Spleen (tissue), 13 donors: ENCODE results near the gene CBS. TPM values are rescaled to one million over a fixed set of nuclear protein-coding genes. Genes with fewer than 3 reads are reported as not detected.
"Not testable (repeated sequence)": the region's sequence is repeated elsewhere in the genome, so short reads cannot be mapped to it uniquely, and the experiment has no call there.

ENCODE experiments used
- DNase-seq: peaks from one replicate; pipeline ENCODE4 v3.0.0-alpha.2; 2020
- H3K27ac ChIP-seq, 8 donors: fragments of 200-600 bp; sonication (generic) in 7 of 8; 1 replicate in 4 of 8; 2 replicates in 4 of 8; pipeline versions ENCODE4 v1.5.0 to v1.8.0; 2016 to 2021; ENCODE audit warnings: inconsistent platforms in 4 of 8, mild to moderate bottlenecking in 4 of 8, moderate library complexity in 1 of 8
- H3K27me3 ChIP-seq, 7 donors: fragments of 200-600 bp; sonication (generic) in 6 of 7; replicated peaks in 1 of 7; 1 replicate in 4 of 7; 2 replicates in 3 of 7; pipeline versions ENCODE4 v1.5.0 to v1.8.0; 2016 to 2021; ENCODE audit warnings: inconsistent platforms in 3 of 7, mild to moderate bottlenecking in 1 of 7
- H3K36me3 ChIP-seq, 6 donors: fragments of 200-600 bp; sonication (generic) in 5 of 6; 1 replicate in 4 of 6; 2 replicates in 2 of 6; pipeline versions ENCODE4 v1.5.0 to v1.8.0; 2016 to 2021; ENCODE audit warnings: inconsistent platforms in 2 of 6
- H3K4me1 ChIP-seq, 6 donors: fragments of 200-600 bp; sonication (generic) in 5 of 6; 1 replicate in 3 of 6; 2 replicates in 3 of 6; pipeline versions ENCODE4 v1.5.0 to v1.8.0; 2016 to 2021; ENCODE audit warnings: inconsistent platforms in 3 of 6
- H3K4me3 ChIP-seq, 8 donors: fragments of 200-600 bp; sonication (generic) in 7 of 8; 1 replicate in 4 of 8; 2 replicates in 4 of 8; pipeline versions ENCODE4 v1.5.0 to v1.8.0; 2016 to 2021; ENCODE audit warnings: inconsistent platforms in 4 of 8, mild to moderate bottlenecking in 4 of 8, moderate library complexity in 2 of 8
- H3K9me3 ChIP-seq, 8 donors: fragments of 200-600 bp; sonication (generic) in 7 of 8; 1 replicate in 4 of 8; 2 replicates in 4 of 8; pipeline versions ENCODE4 v1.5.0 to v1.8.0; 2016 to 2021; ENCODE audit warnings: inconsistent platforms in 4 of 8
- POLR2AphosphoS5 ChIP-seq, 3 donors: sonication (generic); formaldehyde crosslinking; IDR thresholded peaks; one replicate each; pipeline ENCODE4 v1.5.1; 2017; ENCODE audit warnings: antibody characterized with exemption in 3 of 3
- WGBS, 5 donors: extraction: QIAGEN DNeasy Blood & Tissue Kit in 3 of 5; methylation state at CpG; one replicate each; pipeline versions ENCODE4 v1.1.5 to v1.1.7; 2013 to 2018; 5-methylcytosine and 5-hydroxymethylcytosine counted together
- intact Hi-C: fragments of 100-400 bp; cut with DNase I; formaldehyde crosslinking; loops from one replicate; pipeline ENCODE4 v1.15.0; 2023; ENCODE audit warnings: low total_unique reads
- long read RNA-seq, 2 donors: transcript quantifications; one replicate each; lab custom pipeline, GENCODE V29; 2026
- polyA plus RNA-seq, 3 donors: library from polyadenylated mRNA; stranded (reverse); fragments of 200-250 nt; gene quantifications; one replicate each; pipeline ENCODE4 v1.2.1, GENCODE V29; 2013
- total RNA-seq, 7 donors: library from RNA; depleted of rRNA in 3 of 7; stranded (reverse); fragments of >200 nt in 3 of 7; fragmentation: NEBNext Ultra II Directional in 4 of 7; extraction: Animal tissue kit (Norgen Biotek cat#: 25700) in 4 of 7; gene quantifications; one replicate each; pipeline versions ENCODE4 v1.1.0 to v1.2.1, GENCODE V29; 2016 to 2021
- donor health status: healthy with polysubstance abuse.
- donor health status: DM: no; HTN: no; CAD: no; lungs with moderate emphysema.
- donor health status: DM: no; HTN: no; CAD: no.
- donor health status: Bipolar disorder and iron deficiency.
- donor health status: healthy.
- donor health status: DM: no; HTN: no; CAD: no.
- donor health status: DM: yes; HTN: yes; CAD: no.

Gene CBS
- total RNA-seq = 10 to 100 TPM in 1 of 7 donors, 1 to 10 TPM in 6; 1.2 to 10.9 (median 4.5) TPM
- 1 to 10 TPM in 2 of 3 donors, under 1 TPM in 1; 0.65 to 2.9 (median 1.4) TPM for polyA plus RNA-seq
- long read RNA-seq, donor 1 = 0 reads
- long read RNA-seq, donor 2, partial matches to known transcripts = 0 of 2 reads
- long read RNA-seq, donor 2, other reads (novel, unspliced or antisense) = 0 of 2 reads

DNA sequence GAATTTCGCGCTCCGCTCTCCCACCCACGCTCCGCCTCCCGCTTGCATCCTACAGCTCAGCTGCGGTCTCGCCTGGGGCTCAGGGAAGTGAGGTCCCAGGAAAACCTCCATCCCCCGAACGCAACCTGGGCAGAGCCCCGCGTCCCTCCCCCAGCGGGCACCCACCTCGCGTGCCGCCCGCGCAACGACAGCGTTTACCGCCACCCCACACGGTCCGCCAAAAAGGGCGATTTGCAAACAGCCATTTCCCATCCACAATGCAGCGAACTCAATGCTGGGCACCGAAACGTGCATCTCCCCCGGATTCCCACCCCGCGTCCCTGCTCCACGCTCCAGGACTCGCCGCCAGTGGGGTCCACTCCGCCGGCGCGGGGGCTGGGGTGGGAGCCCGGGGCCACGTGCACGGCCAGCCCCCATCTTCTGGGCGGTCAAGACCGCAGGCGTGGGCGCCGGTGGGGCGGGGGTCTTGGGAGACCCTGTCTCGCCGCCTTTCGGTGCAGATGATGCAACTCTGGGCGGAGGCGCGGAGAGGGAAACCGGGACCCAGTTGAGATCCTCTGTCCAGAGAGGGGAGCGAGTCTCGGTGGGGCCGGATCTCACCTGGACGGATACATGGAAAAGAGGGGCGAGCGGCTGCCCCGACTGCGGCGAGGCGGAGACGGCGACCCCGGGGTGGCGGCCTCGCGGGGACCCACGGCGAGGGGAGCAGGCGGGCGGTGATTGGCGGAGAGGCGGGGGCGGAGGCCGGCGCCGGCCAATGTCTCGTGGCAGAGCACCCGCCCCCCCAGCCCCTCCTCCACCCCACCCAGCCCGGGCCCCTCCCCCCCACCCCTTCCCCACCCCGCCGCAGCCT lies at the start of gene CBS:
TSS of gene CBS (minus strand) at position 666 of the 853 bp plus-strand sequence. CDS start 3,642 bp downstream, outside the sequence.
- H3K4me3 ChIP-seq, H3K27me3 ChIP-seq, H3K36me3 ChIP-seq, H3K9me3 ChIP-seq, H3K4me1 ChIP-seq, DNase-seq, intact Hi-C loops, H3K27ac ChIP-seq: not testable (repeated sequence)
- no CpG with 5 or more reads among the region's 84 CpGs for WGBS, 5 donors

DNA sequence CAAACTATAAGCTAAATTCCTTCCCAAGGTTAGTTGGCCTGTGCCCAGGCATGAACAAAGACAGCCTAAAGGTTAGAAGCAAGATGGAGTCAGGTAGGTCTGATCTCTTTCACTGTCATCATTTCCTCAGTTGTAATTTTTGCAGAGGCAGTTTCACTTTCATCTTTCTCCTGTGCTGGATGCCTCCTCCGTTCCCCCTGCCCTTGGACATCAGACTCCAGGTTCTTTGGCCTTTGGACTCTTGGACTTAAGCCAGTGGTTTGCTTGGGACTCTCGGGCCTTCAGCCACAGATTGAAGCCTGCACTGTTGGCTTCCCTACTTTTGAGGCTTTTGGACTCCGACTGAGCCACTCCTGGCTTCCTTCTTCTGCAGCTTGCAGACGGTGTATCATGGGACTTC lies 40.3 kb upstream of the CBS start:
- not testable (repeated sequence) for H3K4me3 ChIP-seq

DNA sequence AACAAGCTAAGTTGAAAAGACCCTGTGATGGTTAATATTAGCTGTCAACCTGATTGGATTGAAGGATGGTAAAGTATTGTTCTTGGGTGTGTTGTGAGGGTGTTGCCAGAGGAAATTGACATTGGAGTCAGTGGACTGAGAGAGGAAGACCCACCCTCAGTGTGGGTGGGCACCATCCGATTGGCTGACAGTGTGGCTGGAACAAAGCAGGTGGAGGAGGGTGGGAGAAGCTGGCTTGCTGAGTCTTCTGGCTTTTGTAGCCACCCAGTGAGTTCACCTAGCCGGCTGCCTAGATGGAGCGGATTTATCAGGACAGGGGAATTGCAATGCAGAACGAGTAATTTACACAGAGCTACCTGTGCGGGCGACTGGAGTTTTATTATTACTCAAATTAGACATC lies 38.8 kb upstream of the CBS start:
- intact Hi-C loops, DNase-seq, H3K27ac ChIP-seq, H3K36me3 ChIP-seq, H3K27me3 ChIP-seq, H3K9me3 ChIP-seq, H3K4me1 ChIP-seq, H3K4me3 ChIP-seq: not testable (repeated sequence)
- WGBS, 5 donors = 88 to 96% methylated on average over 5 of the region's 6 CpGs; no CpG with 5 or more reads in 3 of the 5 donors

More for the DNA sequence above, 40.3 kb upstream of the CBS start:
- H3K36me3 ChIP-seq, H3K27me3 ChIP-seq, H3K27ac ChIP-seq, intact Hi-C loops, H3K4me1 ChIP-seq, H3K9me3 ChIP-seq, DNase-seq: not testable (repeated sequence)
- no CpG with 5 or more reads among the region's 4 CpGs for WGBS, 5 donors

DNA sequence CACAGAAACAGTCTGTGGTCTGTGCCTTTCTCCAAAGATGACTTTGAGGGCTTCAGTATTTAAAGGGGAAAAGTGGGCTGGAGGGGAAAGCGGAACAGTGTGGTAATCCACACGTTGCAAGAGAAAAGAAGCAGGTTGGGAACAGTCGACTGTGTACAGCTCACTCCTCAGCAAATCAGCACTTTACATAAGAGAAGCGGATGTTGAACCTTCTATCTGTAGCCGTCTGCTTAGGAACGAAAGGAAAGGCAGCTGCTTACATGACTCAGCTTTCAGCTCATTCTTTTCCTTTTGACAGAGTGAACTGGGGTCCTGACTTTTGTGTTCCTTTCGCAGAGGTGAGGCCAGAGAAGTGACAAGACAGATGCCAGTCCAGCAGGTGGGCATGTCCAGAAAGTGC lies 33.4 kb upstream of the CBS start:
- H3K27ac ChIP-seq, DNase-seq, H3K4me3 ChIP-seq, H3K4me1 ChIP-seq, H3K36me3 ChIP-seq, intact Hi-C loops, H3K9me3 ChIP-seq, H3K27me3 ChIP-seq: not testable (repeated sequence)
- WGBS, 5 donors = no CpG with 5 or more reads among the region's 7 CpGs

DNA sequence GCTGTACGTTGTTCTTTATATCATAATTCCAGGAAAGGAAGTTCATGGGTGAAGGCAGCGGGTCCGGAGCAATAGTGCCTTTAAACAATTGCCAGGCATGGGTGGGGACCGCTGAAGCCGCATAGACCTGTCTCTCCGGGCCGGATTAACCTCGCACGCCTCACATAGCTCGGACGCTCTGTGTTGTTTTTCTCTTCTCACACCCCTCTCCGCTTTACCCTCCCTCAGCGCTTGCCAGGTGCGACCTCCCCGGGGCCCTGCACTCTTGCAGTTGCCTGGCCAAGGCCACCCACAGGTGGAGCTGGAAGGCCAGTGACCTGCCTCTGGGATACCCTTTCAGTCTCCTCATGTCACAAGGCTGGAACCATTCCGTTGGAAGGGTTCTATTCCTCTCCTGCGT lies 32.5 kb upstream of the CBS start:
- no CpG with 5 or more reads among the region's 17 CpGs for WGBS, 5 donors
- H3K4me1 ChIP-seq, H3K27me3 ChIP-seq, H3K4me3 ChIP-seq, DNase-seq, intact Hi-C loops, H3K27ac ChIP-seq, H3K36me3 ChIP-seq, H3K9me3 ChIP-seq: not testable (repeated sequence)

DNA sequence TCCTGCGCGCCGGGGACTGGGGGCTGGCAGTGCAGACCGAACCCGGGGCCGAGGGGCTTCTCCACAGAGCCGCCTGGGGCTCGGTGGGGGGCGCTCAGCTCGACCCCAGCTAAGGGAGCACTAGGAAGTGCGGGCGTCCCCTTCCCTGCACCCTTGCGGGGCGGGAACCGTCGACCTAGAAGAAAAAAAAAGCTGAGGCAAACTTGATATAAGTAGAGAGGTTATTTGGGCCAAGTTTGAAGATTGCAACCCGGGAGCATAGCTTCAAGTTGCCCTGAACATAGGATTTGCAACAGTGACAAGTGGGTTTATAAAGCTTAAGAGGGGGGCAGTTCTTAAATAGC lies 32.1 kb upstream of the CBS start:
- H3K4me1 ChIP-seq, H3K27me3 ChIP-seq, H3K27ac ChIP-seq, H3K4me3 ChIP-seq, intact Hi-C loops, DNase-seq, H3K9me3 ChIP-seq, H3K36me3 ChIP-seq: not testable (repeated sequence)
- no CpG with 5 or more reads among the region's 17 CpGs for WGBS, 5 donors

DNA sequence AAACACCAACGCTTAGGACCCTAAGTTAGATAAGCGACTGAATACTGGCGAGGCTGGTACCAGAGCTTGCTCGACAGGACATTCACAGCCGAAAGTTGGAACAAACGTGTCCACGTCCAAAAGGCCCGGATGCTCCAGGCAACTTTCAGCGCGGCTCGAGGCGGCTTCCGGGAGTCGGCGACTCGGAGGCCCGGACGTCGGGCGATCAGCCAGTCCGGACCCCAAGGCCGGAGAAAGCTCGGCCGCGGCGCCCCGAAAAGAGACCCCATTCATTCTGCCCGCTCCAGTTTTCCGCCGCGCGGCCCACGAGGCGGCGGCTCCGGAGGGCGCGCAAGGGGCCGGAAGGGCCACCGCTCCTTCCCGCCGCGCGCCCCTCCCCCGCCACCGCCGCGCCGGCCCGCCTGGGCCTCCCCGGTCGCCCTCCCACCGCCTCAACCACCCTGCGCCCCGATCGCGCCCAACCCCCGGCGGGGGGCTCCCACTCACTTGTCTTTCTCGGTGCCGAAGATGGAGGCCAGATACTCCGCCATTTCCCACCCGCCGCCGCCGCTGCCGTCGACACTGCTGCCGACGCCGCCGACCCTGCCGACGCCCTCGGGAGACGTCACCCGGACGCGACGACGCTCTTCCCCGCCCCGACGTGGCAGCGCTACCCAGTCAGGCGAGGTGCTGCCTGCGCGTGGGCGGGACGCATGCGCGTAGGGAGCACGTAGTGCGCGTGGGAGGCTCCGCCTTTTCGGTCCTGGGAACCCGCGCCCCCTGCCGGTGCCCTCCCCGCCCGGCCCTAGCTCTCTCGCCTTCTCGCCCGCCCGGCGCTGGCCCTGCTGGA lies 31.5 kb upstream of the CBS start, which contains the start of gene U2AF1:
TSS of gene U2AF1 (minus strand) at position 606 of the 829 bp plus-strand sequence. CDS start at position 530, 76 bp downstream.
- Histone ChIP-seq H3K27ac (peak within 1 kb of the TSS in 5 of 8 donors; percentile 81 to 91 (median 87)), H3K4me3 (peak within 1 kb of the TSS in 5 of 8 donors; percentile 61 to 70 (median 69))
- peak in 2 of 3 donors; percentile 64 to 80 for TF ChIP-seq POLR2AphosphoS5 (IDR thresholded peaks at IDR 0.05)
- intact Hi-C loops, H3K27me3 ChIP-seq, H3K36me3 ChIP-seq, H3K9me3 ChIP-seq, DNase-seq, H3K4me1 ChIP-seq: not testable (repeated sequence)
- 0 to 1% methylated on average over 12 to 57 of the region's 107 CpGs; no CpG with 5 or more reads in 3 of the 5 donors for WGBS, 5 donors

DNA sequence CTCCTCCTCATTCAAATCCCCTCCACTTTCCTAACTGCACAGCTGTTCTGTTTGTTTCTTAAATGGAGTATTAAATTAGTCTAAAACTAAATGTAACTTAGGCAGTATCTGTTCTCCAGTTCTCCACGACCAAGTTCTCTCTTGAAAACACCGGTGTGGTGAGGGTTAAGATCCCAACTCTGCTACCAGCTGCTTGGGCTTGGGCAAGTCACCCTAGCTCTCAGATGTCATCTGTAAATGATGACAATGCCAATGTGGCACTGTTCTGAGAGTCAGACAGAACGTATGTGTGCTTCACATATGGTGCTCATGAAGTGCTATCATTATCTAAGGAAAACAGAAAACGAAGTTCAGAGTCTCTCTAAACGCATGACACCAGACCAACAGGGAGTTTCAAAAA lies 29.0 kb upstream of the CBS start:
- H3K4me1 ChIP-seq, H3K9me3 ChIP-seq, DNase-seq, H3K27me3 ChIP-seq, H3K36me3 ChIP-seq, H3K4me3 ChIP-seq, intact Hi-C loops: not testable (repeated sequence)
- 29 to 53% (median 40%) methylated on average over 2 of the region's 5 CpGs for WGBS, 5 donors
- peak overlapping the region in 2 of 8 donors; percentile 54 to 55 for H3K27ac ChIP-seq

DNA sequence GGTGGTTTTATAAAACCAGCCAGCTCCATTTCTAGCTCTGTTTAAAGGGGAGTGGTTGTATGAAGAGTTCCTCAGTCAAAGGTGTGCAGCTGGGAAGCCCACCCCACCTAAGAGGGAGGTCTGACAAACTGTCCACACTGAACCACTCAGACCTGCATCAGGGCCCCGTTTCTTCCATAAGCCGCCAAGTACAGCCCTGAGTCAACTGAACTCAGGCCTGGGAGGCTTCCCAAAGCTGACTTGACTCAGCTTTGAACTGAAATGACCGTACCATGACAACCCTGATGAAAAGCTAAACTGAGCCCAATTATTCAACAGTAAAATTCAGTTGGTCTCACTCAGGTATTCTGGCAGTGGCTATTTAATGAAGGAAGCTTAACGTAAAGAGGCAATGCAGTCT lies 26.6 kb upstream of the CBS start:
- WGBS, 5 donors = no CpG with 5 or more reads among the region's 4 CpGs
- intact Hi-C loops = not testable (repeated sequence)

DNA sequence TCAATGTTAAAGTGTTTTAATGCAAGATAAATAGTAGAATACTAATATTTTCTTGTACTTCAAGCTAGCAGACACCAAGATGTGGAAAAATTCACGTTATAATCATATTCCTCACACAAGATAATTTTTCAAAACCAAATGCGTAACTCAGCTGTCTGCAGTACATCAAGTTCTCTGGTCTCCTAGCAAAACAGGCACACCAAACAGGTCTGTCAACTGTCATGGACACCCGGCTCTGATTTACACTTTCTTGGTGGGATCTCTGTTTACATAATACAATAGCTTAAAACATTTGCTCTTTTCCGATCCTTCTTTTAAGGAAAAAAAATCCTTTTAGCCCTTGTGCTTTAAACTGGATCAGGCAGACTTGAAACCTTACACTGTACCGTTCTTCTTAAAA lies 26.0 kb upstream of the CBS start:
- H3K9me3 ChIP-seq, H3K27me3 ChIP-seq, H3K4me3 ChIP-seq, H3K27ac ChIP-seq, intact Hi-C loops, H3K4me1 ChIP-seq, DNase-seq, H3K36me3 ChIP-seq: not testable (repeated sequence)
- WGBS, 5 donors = no CpG with 5 or more reads among the region's 5 CpGs

More for the DNA sequence above, 26.6 kb upstream of the CBS start:
- not testable (repeated sequence) for H3K27me3 ChIP-seq, DNase-seq, H3K36me3 ChIP-seq, H3K9me3 ChIP-seq, H3K4me1 ChIP-seq, H3K4me3 ChIP-seq, H3K27ac ChIP-seq
